IMR-90 (cell line): Measurements from ENCODE around the gene MAVS. TPM values are rescaled to one million over a fixed set of nuclear protein-coding genes. Genes with fewer than 3 reads are reported as not detected.

ENCODE experiments used
- ATAC-seq: fragments of 200-7000 bp; cut with Tn5 transposase; 2 replicates; pipeline ENCODE4 v1.9.1; 2020; ENCODE audit warnings: low read depth, mild to moderate bottlenecking, moderate library complexity
- BruUV-seq: library from RNA; stranded (reverse); fragments of 400-500 nt; replicated peaks from 2 replicates; lab custom pipeline; 2021; lab: Mats Ljungman, UMichigan
- CTCF ChIA-PET: fragments of 300-600 bp; formaldehyde crosslinking; extraction: SDS; loops from one replicate; lab custom pipeline; 2021; ENCODE audit warnings: antibody characterized with exemption; lab: Yijun Ruan, JAX
- POLR2A ChIA-PET: fragments of 300-600 bp; sonication (Branson Sonifier 250); formaldehyde crosslinking; loops from one replicate; lab custom pipeline; 2022; ENCODE audit warnings: antibody characterized with exemption; ENCODE audit not compliant: unreplicated experiment; lab: Charles Lee
- DNase-seq: peaks from one replicate; pipeline ENCODE4 v3.0.0; 2013
- H2AFZ ChIP-seq: replicated peaks from 2 replicates; pipeline ENCODE3; 2013; ENCODE audit warnings: low read length, mild to moderate bottlenecking; ENCODE audit not compliant: poor library complexity
- H2AK5ac ChIP-seq: 2 replicates; pipeline ENCODE4 v1.6.1; 2013; ENCODE audit warnings: low read depth, low read length, inconsistent platforms
- H2AK9ac ChIP-seq: replicated peaks from 2 replicates; pipeline ENCODE3; 2013; ENCODE audit warnings: mild to moderate bottlenecking, low read depth, low read length, moderate library complexity; ENCODE audit not compliant: poor library complexity
- H2BK120ac ChIP-seq: 2 replicates; pipeline ENCODE4 v1.6.1; 2013; ENCODE audit warnings: low read depth, low read length, inconsistent platforms
- H2BK15ac ChIP-seq: 3 replicates; pipeline ENCODE4 v1.6.1; 2013; ENCODE audit warnings: low read depth, low read length, inconsistent platforms
- H2BK20ac ChIP-seq: 2 replicates; pipeline ENCODE4 v1.6.1; 2013; ENCODE audit warnings: low read depth, mild to moderate bottlenecking, inconsistent platforms, low read length, moderate library complexity
- H2BK5ac ChIP-seq: 2 replicates; pipeline ENCODE4 v1.6.1; 2013; ENCODE audit warnings: mild to moderate bottlenecking, low read depth, low read length, inconsistent platforms; ENCODE audit not compliant: poor library complexity, severe bottlenecking
- H3K14ac ChIP-seq: replicated peaks from 2 replicates; pipeline ENCODE4 v1.6.1; 2013; ENCODE audit warnings: low read depth, low read length, inconsistent platforms
- H3K18ac ChIP-seq: 2 replicates; pipeline ENCODE4 v1.6.1; 2013; ENCODE audit warnings: low read depth, low read length, control low read depth
- H3K23ac ChIP-seq: 2 replicates; pipeline ENCODE4 v1.6.1; 2013; ENCODE audit warnings: low read depth, low read length, inconsistent platforms
- H3K27ac ChIP-seq: 2 replicates; pipeline ENCODE4 v1.5.1; 2013; ENCODE audit warnings: mild to moderate bottlenecking, control low read depth, low read length; ENCODE audit not compliant: insufficient read depth
- H3K27me3 ChIP-seq: 2 replicates; pipeline ENCODE4 v1.6.1; 2013; ENCODE audit warnings: low read length; ENCODE audit not compliant: control insufficient read depth, insufficient read depth
- H3K36me3 ChIP-seq: 2 replicates; pipeline ENCODE4 v1.6.1; 2013; ENCODE audit warnings: low read length, mixed read lengths; ENCODE audit not compliant: control insufficient read depth, insufficient read depth
- H3K4ac ChIP-seq: 2 replicates; pipeline ENCODE4 v1.6.1; 2013; ENCODE audit warnings: low read depth, low read length, inconsistent platforms
- H3K4me1 ChIP-seq: 2 replicates; pipeline ENCODE4 v1.6.1; 2013; ENCODE audit warnings: low read length, mixed read lengths; ENCODE audit not compliant: control insufficient read depth, insufficient read depth
- H3K4me2 ChIP-seq: 2 replicates; pipeline ENCODE4 v1.6.1; 2013; ENCODE audit warnings: low read depth, mild to moderate bottlenecking, control low read depth, low read length, moderate library complexity
- H3K4me3 ChIP-seq: 2 replicates; pipeline ENCODE4 v1.5.1; 2013; ENCODE audit warnings: low read depth, mild to moderate bottlenecking, control low read depth, low read length, moderate library complexity; ENCODE audit not compliant: insufficient read depth
- H3K56ac ChIP-seq: 2 replicates; pipeline ENCODE4 v1.6.1; 2013; ENCODE audit warnings: low read length, inconsistent platforms; ENCODE audit not compliant: insufficient read depth; ENCODE audit errors: extremely low read depth
- H3K79me1 ChIP-seq, 2 experiments: 2 replicates each; pipeline ENCODE4 v1.6.1; 2013; ENCODE audit warnings: low read length in 2 of 2, inconsistent platforms in 1 of 2, low read depth in 1 of 2
- H3K9ac ChIP-seq: 2 replicates; pipeline ENCODE4 v1.6.1; 2013; ENCODE audit warnings: low read depth, low read length, control low read depth
- H3K9me1 ChIP-seq: 2 replicates; pipeline ENCODE4 v1.6.1; 2013; ENCODE audit warnings: low read length, inconsistent platforms; ENCODE audit not compliant: insufficient read depth
- H3K9me3 ChIP-seq: 2 replicates; pipeline ENCODE4 v1.6.1; 2013; ENCODE audit warnings: low read length; ENCODE audit not compliant: control insufficient read depth, insufficient read depth
- H4K20me1 ChIP-seq: 2 replicates; pipeline ENCODE4 v1.6.1; 2013; ENCODE audit warnings: low read length, inconsistent platforms; ENCODE audit not compliant: insufficient read depth
- H4K5ac ChIP-seq: 2 replicates; pipeline ENCODE4 v1.6.1; 2013; ENCODE audit warnings: mild to moderate bottlenecking, low read depth, low read length, control low read depth
- H4K8ac ChIP-seq, 2 experiments: 2 replicates each; pipeline ENCODE4 v1.6.1; 2013; ENCODE audit warnings: low read depth in 2 of 2, low read length in 2 of 2, control low read depth in 1 of 2, inconsistent platforms in 1 of 2
- H4K91ac ChIP-seq: 2 replicates; pipeline ENCODE4 v1.6.1; 2013; ENCODE audit warnings: low read depth, low read length, inconsistent platforms; ENCODE audit not compliant: insufficient read depth
- ELK1 ChIP-seq: fragments of 150-350 bp; IDR thresholded peaks from 2 replicates; pipeline ENCODE4 v1.6.1; 2016; ENCODE audit warnings: low read depth, mild to moderate bottlenecking, low read length, moderate library complexity, borderline replicate concordance
- MXI1 ChIP-seq: IDR thresholded peaks from 2 replicates; pipeline ENCODE4 v1.6.1; 2012; ENCODE audit warnings: low read depth, mild to moderate bottlenecking, low read length, moderate library complexity, borderline replicate concordance
- POLR2A ChIP-seq: IDR thresholded peaks from 2 replicates; pipeline ENCODE4 v1.6.1; 2012; ENCODE audit warnings: mild to moderate bottlenecking, low read depth, low read length
- RAD21 ChIP-seq: IDR thresholded peaks from 2 replicates; pipeline ENCODE4 v1.6.1; 2012; ENCODE audit warnings: low read length, improper control_type of control experiment
- SMC3 ChIP-seq: fragments of 150-350 bp; IDR thresholded peaks from 2 replicates; pipeline ENCODE4 v1.6.1; 2016; ENCODE audit warnings: low read depth, mild to moderate bottlenecking, antibody characterized with exemption, low read length, moderate library complexity
- USF2 ChIP-seq: fragments of 150-350 bp; IDR thresholded peaks from 2 replicates; pipeline ENCODE4 v1.6.1; 2017; ENCODE audit warnings: mild to moderate bottlenecking, antibody characterized with exemption, low read length, low read depth
- WGBS, 2 experiments: methylation state at CpG; one replicate each; pipeline versions ENCODE4 v1.1.5 to v1.1.7; 2013; ENCODE audit warnings: missing lambda C conversion rate in 2 of 2; ENCODE audit not compliant: insufficient read length in 1 of 2; ENCODE audit errors: extremely low coverage in 2 of 2; 5-methylcytosine and 5-hydroxymethylcytosine counted together
- dilution Hi-C: fragments of 300-500 bp; cut with HindIII; formaldehyde crosslinking; loops from one replicate; pipeline ENCODE4 v1.14.3; 2018; ENCODE audit warnings: low sequenced_read_pairs; ENCODE audit not compliant: unreplicated experiment
- in situ Hi-C: fragments of 300-500 bp; cut with MboI; formaldehyde crosslinking; loops from 3 replicates; pipeline ENCODE4 v1.14.3; 2019; ENCODE audit warnings: low sequenced_read_pairs, inconsistent platforms, mixed read lengths
- intact Hi-C: fragments of 100-400 bp; cut with micrococcal nuclease; formaldehyde crosslinking; loops from 2 replicates; pipeline ENCODE4 v1.10.0; 2022
- polyA plus RNA-seq, 3 experiments: library from polyadenylated mRNA; depleted of rRNA; stranded (reverse); fragments of >200 nt; gene quantifications; 2 replicates each; pipeline ENCODE4 v1.2.3, GENCODE V29; 2012; ENCODE audit warnings: low replicate concordance in 1 of 3
- total RNA-seq: library from RNA; depleted of rRNA; stranded (reverse); fragments of >200 nt; gene quantifications from 2 replicates; pipeline ENCODE4 v1.2.3, GENCODE V29; 2012

Gene MAVS
- total and polyA plus RNA-seq, 2 of the 4 experiments (the other 2 are of a cell fraction) = 10.4 to 15.6 TPM

GRCh38 chr20:3826420-3826819, 20.2 kb upstream of the MAVS start:
- H2AK9ac ChIP-seq = no peak overlapping the region
- dilution Hi-C loops (no loop called here), intact Hi-C loops (no loop called here), in situ Hi-C loops (no loop called here)
- H2BK15ac ChIP-seq = no peak overlapping the region
- no peak for ATAC-seq
- ChIA-PET POLR2A (no interaction called here), CTCF (interaction anchor here (0.5 kb wide), 1 partner anchor 151 kb away, joined by 4 read pairs; no protein-coding TSS in a partner anchor)
- H3K79me1 ChIP-seq = peaks cover 7 to 13% of the 10 kb centered on the region in 2 experiments; a peak in 3 of 4 replicates
- DNase-seq = no peak
- H4K8ac ChIP-seq = no peak overlapping the region
- H3K4me1 ChIP-seq = no peaks in the 10 kb centered on the region; the same call in 1 of the 2 replicates
- H3K9me1 ChIP-seq = 0 out of 2 replicates have a peak, but pooled peaks cover 6% of the 10 kb centered on the region
- no peaks in the 10 kb centered on the region for H3K27me3 ChIP-seq
- H2BK5ac ChIP-seq = no peak overlapping the region
- H3K27ac ChIP-seq = no peak overlapping the region
- no TSS peak for BruUV-seq
- H3K14ac ChIP-seq = no peak overlapping the region
- no peak overlapping the region for H2AFZ ChIP-seq
- H2BK120ac ChIP-seq = no peak overlapping the region
- no peak overlapping the region for H3K9ac ChIP-seq
- TF ChIP-seq MXI1 (no peak), SMC3 (no peak), RAD21 (no peak), POLR2A (no peak), ELK1 (no peak), USF2 (no peak)
- H4K91ac ChIP-seq = no peak overlapping the region
- no peak overlapping the region for H2AK5ac ChIP-seq
- H3K4me3 ChIP-seq = no peak overlapping the region
- H3K9me3 ChIP-seq = no peaks in the 10 kb centered on the region
- no peak overlapping the region for H4K5ac ChIP-seq
- H3K18ac ChIP-seq = no peak overlapping the region
- no peaks in the 10 kb centered on the region for H4K20me1 ChIP-seq
- no peak overlapping the region for H3K56ac ChIP-seq
- H2BK20ac ChIP-seq = no peak overlapping the region
- WGBS, 2 experiments = 88% methylated on average over 1 of the region's 4 CpGs; no CpG with 5 or more reads in 1 of the 2 experiments
- H3K4ac ChIP-seq = no peak overlapping the region
- peaks cover 36% of the 10 kb centered on the region for H3K36me3 ChIP-seq
- no peak overlapping the region for H3K23ac ChIP-seq
- no peak overlapping the region for H3K4me2 ChIP-seq
